ENCODE data around the gene S100A1. TPM values are rescaled to one million over a fixed set of nuclear protein-coding genes. Genes with fewer than 3 reads are reported as not detected.

S100A1 gene
- total RNA-seq, 1 experiment from 2014 or later, result 1.3 TPM

GRCh38 chr1:153646672-153647345 lies 18.6 kb downstream of the S100A1 start (continued):
- TF ChIP-seq TEAD4 (CRISPR knock-in tag; IDR thresholded peaks at IDR 0.05) (no peak), PRDM15 (CRISPR knock-in tag; IDR thresholded peaks at IDR 0.05) (no peak), FOXK1 (CRISPR knock-in tag; IDR thresholded peaks at IDR 0.05) (no peak), NR3C1 (CRISPR knock-in tag; conservative IDR thresholded peaks at IDR 0.05; ENCODE audit: low read depth) (no peak), GTF2I (CRISPR knock-in tag; conservative IDR thresholded peaks at IDR 0.05) (no peak), ZBTB43 (CRISPR knock-in tag; IDR thresholded peaks at IDR 0.05) (no peak)

- peaks cover 37% of the 10 kb centered on the region for H3K36me3 Mint-ChIP-seq
- no peak overlapping the region for H3K4me3 Mint-ChIP-seq
- peak; percentile 80 for ATAC-seq
- H3K4me1 Mint-ChIP-seq, result peaks cover 8% of the 10 kb centered on the region
- no peaks in the 10 kb centered on the region for H3K9me3 Mint-ChIP-seq
- ChIA-PET CTCF (interaction anchor here (0.5 to 2.2 kb wide), 9 partner anchors 13 to 320 kb away, joined by 3 to 12 read pairs (median 4); partner anchors contain the start of genes CHTOP, CREB3L4 and S100A13), POLR2A (interaction anchor here (1.0 to 3.4 kb wide), 2 partner anchors 13 kb away, joined by 5 to 14 read pairs; partner anchors contain the start of gene CHTOP)
- no peaks in the 10 kb centered on the region for H3K27me3 Mint-ChIP-seq (ENCODE audit: low read depth)
- no peak for DNase-seq (ENCODE audit: low spot score)
- peak overlapping the region; percentile 94 for H3K27ac Mint-ChIP-seq
- TF ChIP-seq E2F1 (CRISPR knock-in tag; IDR thresholded peaks at IDR 0.05) (peak; percentile 54; the same call in 1 of the 2 replicates), CREM (CRISPR knock-in tag; IDR thresholded peaks at IDR 0.05) (no peak), CDX4 (CRISPR knock-in tag; IDR thresholded peaks at IDR 0.05; ENCODE audit: borderline replicate concordance) (no peak), TEAD1 (CRISPR knock-in tag; IDR thresholded peaks at IDR 0.05) (0 out of 2 replicates have a peak, but pooled peaks have one; percentile 27), ATF2 (CRISPR knock-in tag; IDR thresholded peaks at IDR 0.05; ENCODE audit: borderline replicate concordance, low read depth) (no peak), USF1 (CRISPR knock-in tag; IDR thresholded peaks at IDR 0.05) (no peak), CTCF (IDR thresholded peaks at IDR 0.05) (no peak), ZNF512 (CRISPR knock-in tag; IDR thresholded peaks at IDR 0.05; ENCODE audit: borderline replicate concordance) (no peak)
Observed at GRCh38 chr1:153647346-153647714, 19.1 kb downstream of the S100A1 start.
